ENCODE data around the gene SLC20A1.

The SLC20A1 gene

GRCh38 chr2:112712465-112712864 lies 66.7 kb downstream of the SLC20A1 start:
- no peak for DNase-seq

GRCh38 chr2:112712903-112713584 lies 67.3 kb downstream of the SLC20A1 start:
- DNase-seq = peak; percentile 69

Measured in activated naive CD4-positive, alpha-beta T cell treated with Interleukin-2 at 50 U/mL for 16 hours (primary cell).